ENCODE data around the gene UBAP1L.
"Not testable (repeated sequence)": the region's sequence is repeated elsewhere in the genome, so short reads cannot be mapped to it uniquely, and the experiment has no call there.

Gene UBAP1L

DNA sequence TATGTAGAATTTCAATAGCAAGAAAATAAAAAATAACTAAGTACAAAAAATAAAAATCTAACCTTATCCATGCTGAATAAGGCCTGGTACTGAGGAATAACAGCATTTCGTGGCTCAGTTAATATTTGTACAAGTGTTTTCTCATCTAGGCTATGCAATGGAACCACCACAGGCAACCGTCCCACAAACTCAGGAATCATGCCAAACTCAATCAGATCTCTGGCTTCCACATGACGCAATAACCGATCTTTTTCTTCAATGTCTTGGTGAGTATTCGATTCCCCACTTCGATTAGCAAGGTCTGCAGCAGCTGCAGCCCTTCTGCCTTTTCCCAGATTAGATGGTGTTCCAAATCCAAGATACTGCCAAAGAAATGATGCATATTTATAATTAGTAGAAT, 39.7 kb upstream of the UBAP1L start:
- TF ChIP-seq, protein P1, sequence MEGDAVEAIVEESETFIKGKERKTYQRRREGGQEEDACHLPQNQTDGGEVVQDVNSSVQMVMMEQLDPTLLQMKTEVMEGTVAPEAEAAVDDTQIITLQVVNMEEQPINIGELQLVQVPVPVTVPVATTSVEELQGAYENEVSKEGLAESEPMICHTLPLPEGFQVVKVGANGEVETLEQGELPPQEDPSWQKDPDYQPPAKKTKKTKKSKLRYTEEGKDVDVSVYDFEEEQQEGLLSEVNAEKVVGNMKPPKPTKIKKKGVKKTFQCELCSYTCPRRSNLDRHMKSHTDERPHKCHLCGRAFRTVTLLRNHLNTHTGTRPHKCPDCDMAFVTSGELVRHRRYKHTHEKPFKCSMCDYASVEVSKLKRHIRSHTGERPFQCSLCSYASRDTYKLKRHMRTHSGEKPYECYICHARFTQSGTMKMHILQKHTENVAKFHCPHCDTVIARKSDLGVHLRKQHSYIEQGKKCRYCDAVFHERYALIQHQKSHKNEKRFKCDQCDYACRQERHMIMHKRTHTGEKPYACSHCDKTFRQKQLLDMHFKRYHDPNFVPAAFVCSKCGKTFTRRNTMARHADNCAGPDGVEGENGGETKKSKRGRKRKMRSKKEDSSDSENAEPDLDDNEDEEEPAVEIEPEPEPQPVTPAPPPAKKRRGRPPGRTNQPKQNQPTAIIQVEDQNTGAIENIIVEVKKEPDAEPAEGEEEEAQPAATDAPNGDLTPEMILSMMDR (IDR thresholded peaks at IDR 0.05; ENCODE audit: low read depth, low read length), result no peak
- TF ChIP-seq EZH2phosphoT487 (IDR thresholded peaks at IDR 0.05; ENCODE audit: low read depth), result no peak
- Histone ChIP-seq H3K9me3 (ENCODE audit: insufficient read depth, low read length) (no peaks in the 10 kb centered on the region), H3K4me3 (ENCODE audit: low read length) (no peak overlapping the region), H3K27ac (ENCODE audit: low read length) (no peak overlapping the region), H3K4me1 (ENCODE audit: low read length) (no peaks in the 10 kb centered on the region), H4K20me1 (ENCODE audit: insufficient read depth, low read length) (no peaks in the 10 kb centered on the region), H3K4me2 (ENCODE audit: low read length) (no peak overlapping the region), H3K36me3 (replicated peaks; ENCODE audit: low read depth, low read length) (peaks cover 56% of the 10 kb centered on the region), H2AFZ (ENCODE audit: low read depth, low read length) (no peak overlapping the region), H3K79me2 (ENCODE audit: low read length) (no peaks in the 10 kb centered on the region), H3K9ac (ENCODE audit: low read length) (no peak overlapping the region), H3K27me3 (ENCODE audit: low read depth, low read length) (no peaks in the 10 kb centered on the region)

DNA sequence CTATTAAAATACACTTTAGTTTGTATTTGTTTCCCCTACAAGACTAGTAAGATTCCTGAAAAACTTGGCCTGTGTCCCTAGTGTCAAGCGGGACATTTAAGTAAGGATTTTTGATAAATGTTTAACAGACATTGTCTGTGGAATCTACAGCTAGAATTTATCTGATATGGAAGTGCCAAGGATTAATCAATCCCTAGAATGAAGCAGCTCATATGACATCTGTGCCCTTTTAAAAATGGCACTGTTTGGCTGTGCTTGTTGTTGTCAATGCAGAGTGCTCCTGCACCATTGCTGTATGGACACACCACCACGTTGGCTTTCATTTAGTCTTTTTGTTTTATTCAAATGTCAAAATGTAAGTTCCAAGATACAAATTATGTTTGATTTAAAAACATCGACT, 32.9 kb upstream of the UBAP1L start:
- Histone ChIP-seq H3K27ac (ENCODE audit: low read length) (no peak overlapping the region), H3K79me2 (ENCODE audit: low read length) (no peaks in the 10 kb centered on the region), H3K4me1 (ENCODE audit: low read length) (no peaks in the 10 kb centered on the region), H3K9ac (ENCODE audit: low read length) (no peak overlapping the region), H2AFZ (ENCODE audit: low read depth, low read length) (no peak overlapping the region), H3K9me3 (ENCODE audit: insufficient read depth, low read length) (no peaks in the 10 kb centered on the region), H4K20me1 (ENCODE audit: insufficient read depth, low read length) (no peaks in the 10 kb centered on the region), H3K27me3 (ENCODE audit: low read depth, low read length) (no peaks in the 10 kb centered on the region), H3K4me3 (ENCODE audit: low read length) (no peak overlapping the region), H3K4me2 (ENCODE audit: low read length) (no peak overlapping the region), H3K36me3 (replicated peaks; ENCODE audit: low read depth, low read length) (peaks cover 32% of the 10 kb centered on the region)
- TF ChIP-seq EZH2phosphoT487 (IDR thresholded peaks at IDR 0.05; ENCODE audit: low read depth), result no peak
- TF ChIP-seq, protein P1 (IDR thresholded peaks at IDR 0.05; ENCODE audit: low read depth, low read length), result no peak

DNA sequence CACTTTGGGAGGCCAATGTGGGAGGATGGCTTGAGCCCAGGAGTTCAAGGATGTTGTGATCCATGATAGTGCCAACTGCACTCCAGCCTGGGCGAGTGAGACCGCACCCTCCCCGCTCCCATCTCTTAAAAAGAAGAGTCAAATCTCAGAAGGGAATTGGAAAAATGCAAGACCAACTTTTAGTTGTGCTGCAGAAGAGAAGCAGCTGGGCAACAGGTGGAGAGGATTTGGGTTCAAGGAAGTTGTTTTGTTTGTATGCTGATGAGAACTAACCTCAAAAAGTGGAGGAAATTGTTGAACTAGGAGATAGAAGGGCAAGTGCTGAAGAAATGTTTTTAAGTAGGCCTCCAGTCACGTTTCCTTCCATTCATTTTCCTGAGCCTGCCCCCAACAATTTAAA, 31.4 kb upstream of the UBAP1L start:
- Histone ChIP-seq H3K27me3 (ENCODE audit: low read depth, low read length) (no peaks in the 10 kb centered on the region), H3K9me3 (ENCODE audit: insufficient read depth, low read length) (no peaks in the 10 kb centered on the region), H3K4me3 (ENCODE audit: low read length) (no peak overlapping the region), H3K27ac (ENCODE audit: low read length) (no peak overlapping the region), H3K36me3 (replicated peaks; ENCODE audit: low read depth, low read length) (peaks cover 29% of the 10 kb centered on the region), H4K20me1 (ENCODE audit: insufficient read depth, low read length) (no peaks in the 10 kb centered on the region), H3K9ac (ENCODE audit: low read length) (no peak overlapping the region), H2AFZ (ENCODE audit: low read depth, low read length) (no peak overlapping the region), H3K4me2 (ENCODE audit: low read length) (no peak overlapping the region), H3K4me1 (ENCODE audit: low read length) (no peaks in the 10 kb centered on the region), H3K79me2 (ENCODE audit: low read length) (no peaks in the 10 kb centered on the region)
- no peak for TF ChIP-seq EZH2phosphoT487 (IDR thresholded peaks at IDR 0.05; ENCODE audit: low read depth)
- TF ChIP-seq, protein P1 (IDR thresholded peaks at IDR 0.05; ENCODE audit: low read depth, low read length), result no peak

DNA sequence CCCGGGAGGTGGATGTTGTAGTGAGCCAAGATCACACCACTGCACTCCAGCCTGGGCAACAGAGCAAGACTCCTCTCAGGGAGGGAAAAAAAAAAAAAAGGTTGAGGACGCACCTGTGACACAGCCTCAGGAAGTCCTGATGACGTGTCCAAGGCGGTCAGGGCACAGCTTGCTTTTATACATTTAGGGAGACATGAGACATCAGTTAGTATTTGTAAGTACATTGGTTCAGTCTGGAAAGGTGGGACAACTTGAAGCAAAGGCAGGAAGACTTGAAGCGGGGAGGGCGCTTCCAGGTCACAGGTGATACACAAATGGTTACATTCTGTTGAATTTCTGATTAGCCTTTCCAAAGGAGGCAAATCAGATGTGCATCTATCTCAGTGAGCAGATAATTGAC, 23.6 kb upstream of the UBAP1L start:
- not testable (repeated sequence) for H3K4me2 ChIP-seq (ENCODE audit: low read length); H3K9me3 ChIP-seq (ENCODE audit: insufficient read depth, low read length); H3K9ac ChIP-seq (ENCODE audit: low read length); H3K4me1 ChIP-seq (ENCODE audit: low read length); H3K36me3 ChIP-seq (replicated peaks; ENCODE audit: low read depth, low read length); H3K27me3 ChIP-seq (ENCODE audit: low read depth, low read length); H3K4me3 ChIP-seq (ENCODE audit: low read length); H2AFZ ChIP-seq (ENCODE audit: low read depth, low read length); H3K79me2 ChIP-seq (ENCODE audit: low read length); H3K27ac ChIP-seq (ENCODE audit: low read length); H4K20me1 ChIP-seq (ENCODE audit: insufficient read depth, low read length)

DNA sequence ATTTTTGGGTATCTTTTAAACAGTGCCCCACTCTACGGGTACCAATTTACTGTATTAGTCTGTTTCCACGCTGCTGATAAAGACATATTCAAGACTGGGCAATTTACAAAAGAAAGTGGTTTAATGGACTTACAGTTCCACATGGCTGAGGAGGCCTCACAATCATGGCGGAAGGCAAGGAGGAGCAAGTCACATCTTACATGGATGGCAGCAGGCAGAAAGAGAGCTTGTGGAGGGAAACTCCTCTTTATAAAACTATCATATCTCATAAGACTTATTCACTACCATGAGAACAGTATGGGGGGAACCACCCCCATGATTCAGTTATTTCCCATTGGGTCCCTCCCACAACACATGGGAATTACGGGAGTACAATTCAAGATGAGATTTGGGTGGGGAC, 22.9 kb upstream of the UBAP1L start:
- not testable (repeated sequence) for H3K9ac ChIP-seq (ENCODE audit: low read length); H3K4me3 ChIP-seq (ENCODE audit: low read length); H3K27me3 ChIP-seq (ENCODE audit: low read depth, low read length); H3K4me1 ChIP-seq (ENCODE audit: low read length); H3K79me2 ChIP-seq (ENCODE audit: low read length); H2AFZ ChIP-seq (ENCODE audit: low read depth, low read length); H3K27ac ChIP-seq (ENCODE audit: low read length); H4K20me1 ChIP-seq (ENCODE audit: insufficient read depth, low read length); H3K4me2 ChIP-seq (ENCODE audit: low read length); H3K36me3 ChIP-seq (replicated peaks; ENCODE audit: low read depth, low read length); H3K9me3 ChIP-seq (ENCODE audit: insufficient read depth, low read length)

DNA sequence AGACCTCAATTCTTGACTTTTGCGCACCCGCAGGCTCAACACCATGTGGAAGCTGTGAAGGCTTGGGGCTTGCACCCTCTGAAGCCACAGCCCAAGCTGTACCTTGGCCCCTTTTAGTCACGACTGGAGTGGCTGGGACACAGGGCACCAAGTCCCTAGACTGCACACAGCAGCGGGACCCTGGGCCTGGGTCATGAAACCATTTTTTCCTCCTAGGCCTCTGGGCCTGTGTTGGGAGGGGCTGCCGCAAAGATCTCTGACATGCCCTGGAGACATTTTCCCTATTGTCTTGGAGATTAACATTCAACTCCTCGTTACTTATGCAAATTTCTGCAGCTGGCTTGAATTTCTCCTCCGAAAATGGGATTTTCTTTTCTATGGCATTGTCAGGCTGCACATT, 22.1 kb upstream of the UBAP1L start:
- H3K4me1 ChIP-seq (ENCODE audit: low read length); H3K36me3 ChIP-seq (replicated peaks; ENCODE audit: low read depth, low read length); H4K20me1 ChIP-seq (ENCODE audit: insufficient read depth, low read length); H3K9ac ChIP-seq (ENCODE audit: low read length); H3K4me3 ChIP-seq (ENCODE audit: low read length); H2AFZ ChIP-seq (ENCODE audit: low read depth, low read length); H3K9me3 ChIP-seq (ENCODE audit: insufficient read depth, low read length); H3K4me2 ChIP-seq (ENCODE audit: low read length); H3K27me3 ChIP-seq (ENCODE audit: low read depth, low read length); H3K27ac ChIP-seq (ENCODE audit: low read length): not testable (repeated sequence)
- peaks cover 17% of the 10 kb centered on the region for H3K79me2 ChIP-seq (ENCODE audit: low read length)
